GDM1 (cell line): Measurements from ENCODE around the gene ARHGEF12.

Experiments used
- DNase-seq: peaks from one replicate; lab custom pipeline; 2025; lab: John Stamatoyannopoulos, UW

ARHGEF12 gene

GRCh38 chr11:120316880-120317688 lies 19.1 kb upstream of the ARHGEF12 start:
- DNase-seq: no peak

GRCh38 chr11:120317689-120318480 lies 18.3 kb upstream of the ARHGEF12 start:
- no peak for DNase-seq

- DNase-seq: no peak
Measured at GRCh38 chr11:120318906-120319305, 17.3 kb upstream of the ARHGEF12 start.

GRCh38 chr11:120324932-120325810 lies 11.0 kb upstream of the ARHGEF12 start, which contains the start of gene TLCD5:
TLCD5 (plus strand) TSS chr11:120325299; CDS start chr11:120327442, 2,143 bp downstream.
- peak; percentile 27 for DNase-seq

- no peak for DNase-seq
Measured at GRCh38 chr11:120326228-120326627, 10.0 kb upstream of the ARHGEF12 start.

GRCh38 chr11:120326845-120327281 lies 9.3 kb upstream of the ARHGEF12 start:
- no peak for DNase-seq

GRCh38 chr11:120327311-120327710 lies 8.9 kb upstream of the ARHGEF12 start:
- DNase-seq: no peak

GRCh38 chr11:120329556-120329955 lies 6.7 kb upstream of the ARHGEF12 start:
- no peak for DNase-seq

- no peak for DNase-seq
Measured at GRCh38 chr11:120330045-120330444, 6.2 kb upstream of the ARHGEF12 start.

GRCh38 chr11:120331301-120331996 lies 4.8 kb upstream of the ARHGEF12 start:
- no peak for DNase-seq

- DNase-seq: no peak
Measured at GRCh38 chr11:120332822-120333716, 3.1 kb upstream of the ARHGEF12 start.

GRCh38 chr11:120333801-120334200 lies 2.4 kb upstream of the ARHGEF12 start:
- no peak for DNase-seq

- no peak for DNase-seq
Measured at GRCh38 chr11:120334332-120334731, 1.9 kb upstream of the ARHGEF12 start.

GRCh38 chr11:120334894-120335462 lies 1.2 kb upstream of the ARHGEF12 start:
- peak; percentile 39 for DNase-seq

- DNase-seq: no peak
Measured at GRCh38 chr11:120335556-120335907, 681 bp upstream of the ARHGEF12 start.

GRCh38 chr11:120336641-120337354 lies 585 bp downstream of the ARHGEF12 start:
- DNase-seq: no peak

GRCh38 chr11:120337355-120338106 lies 1.3 kb downstream of the ARHGEF12 start:
- DNase-seq: no peak

GRCh38 chr11:120338107-120338933 lies 2.1 kb downstream of the ARHGEF12 start:
- DNase-seq: no peak
